LNCaP clone FGC (cell line): ENCODE measurements around the gene SPRYD7.

Experiments
- DNase-seq: peaks from one replicate; pipeline ENCODE4 v3.0.0-alpha.2; 2011; ENCODE audit warnings: low read depth
- H3K4me3 ChIP-seq: 2 replicates; pipeline ENCODE4 v1.5.1; 2011; ENCODE audit warnings: mild to moderate bottlenecking, low read depth, low read length, control low read depth
- CTCF ChIP-seq: IDR thresholded peaks from 2 replicates; pipeline ENCODE4 v1.5.1; 2012; ENCODE audit warnings: mild to moderate bottlenecking; ENCODE audit not compliant: control insufficient read depth, insufficient read depth; ENCODE audit errors: extremely low read depth

The SPRYD7 gene

GRCh38 chr13:49936075-49936967, at the start of gene SPRYD7:
SPRYD7 (minus strand) TSS chr13:49936340; CDS start chr13:49936235, 105 bp downstream.
- TF ChIP-seq CTCF = peak; percentile 81
- peak; percentile 86 for DNase-seq
- peak within 1 kb of the TSS; percentile 76 for H3K4me3 ChIP-seq

- peak; percentile 88 for DNase-seq
- H3K4me3 ChIP-seq = no peak overlapping the region
- no peak for TF ChIP-seq CTCF
These were observed 49.0 kb upstream of the SPRYD7 start for GRCh38 chr13:49985129-49985528.

GRCh38 chr13:49980266-49980665, 44.1 kb upstream of the SPRYD7 start:
- DNase-seq = no peak
- TF ChIP-seq CTCF = no peak
- no peak overlapping the region for H3K4me3 ChIP-seq

GRCh38 chr13:49977992-49978391, 41.9 kb upstream of the SPRYD7 start:
- no peak for DNase-seq
- H3K4me3 ChIP-seq = no peak overlapping the region
- no peak for TF ChIP-seq CTCF

GRCh38 chr13:49976314-49977258, 40.4 kb upstream of the SPRYD7 start:
- DNase-seq = peak; percentile 34
- no peak overlapping the region for H3K4me3 ChIP-seq
- TF ChIP-seq CTCF = peak; percentile 74

GRCh38 chr13:49975826-49976225, 39.7 kb upstream of the SPRYD7 start:
- no peak overlapping the region for H3K4me3 ChIP-seq
- no peak for TF ChIP-seq CTCF
- DNase-seq = no peak
